HepG2 (cell line): Measurements from ENCODE around the gene RING1. TPM values are rescaled to one million over a fixed set of nuclear protein-coding genes. Genes with fewer than 3 reads are reported as not detected.
A peak's percentile ranks its signal among the peaks of the same experiment; 100 is the strongest.

Experiments
- ATAC-seq: fragments of 200-7000 bp; cut with Tn5 transposase; 3 replicates; pipeline ENCODE4 v1.9.1; 2020; ENCODE audit warnings: mild to moderate bottlenecking, moderate library complexity
- BruUV-seq: library from RNA; stranded (reverse); fragments of 400-500 nt; replicated peaks from 2 replicates; lab custom pipeline; 2021; lab: Mats Ljungman, UMichigan
- CTCF ChIA-PET: fragments of 300-600 bp; formaldehyde crosslinking; extraction: SDS; loops from one replicate; lab custom pipeline; 2021; ENCODE audit warnings: low total read pairs, inconsistent platforms, low intra/inter-chr PET ratio; lab: Yijun Ruan, JAX
- POLR2A ChIA-PET: fragments of 350-600 bp; sonication (Branson Sonifier 250); formaldehyde crosslinking; loops from one replicate; lab custom pipeline; 2020; ENCODE audit warnings: antibody characterized with exemption, inconsistent platforms; lab: Yijun Ruan, JAX
- DNase-seq: peaks from one replicate; pipeline ENCODE4 v3.0.0-alpha.2; 2015; ENCODE audit warnings: low spot score
- FAIRE-seq: peaks from 3 replicates; lab custom pipeline; 2011; peaks lifted over from hg19 to GRCh38; lab: Jason Lieb, UNC
- H2AFZ ChIP-seq: one replicate; pipeline ENCODE4 v1.6.1; 2011; ENCODE audit warnings: low read length, inconsistent platforms
- H3K27ac ChIP-seq: fragments of 300-600 bp; 3 replicates; pipeline ENCODE4 v1.8.0; 2011; ENCODE audit warnings: mixed run types, mild to moderate bottlenecking, mixed read lengths, low read length, inconsistent platforms; ENCODE audit not compliant: insufficient read depth; ENCODE audit errors: extremely low read length
- H3K27me3 ChIP-seq, 2 experiments: fragments of 200-600 bp in 1 of 2; 2 replicates in 1 of 2; 3 replicates in 1 of 2; pipeline versions ENCODE4 v1.6.0 to v1.8.0; 2011; ENCODE audit warnings: low read length in 2 of 2, mild to moderate bottlenecking in 2 of 2, moderate library complexity in 2 of 2, inconsistent platforms in 1 of 2; ENCODE audit not compliant: insufficient read depth in 2 of 2, control insufficient read depth in 1 of 2
- H3K36me3 ChIP-seq, 2 experiments: fragments of 200-600 bp in 1 of 2; replicated peaks in 1 of 2; 2 replicates in 1 of 2; 3 replicates in 1 of 2; pipeline versions ENCODE4 v1.5.1 to v1.8.0; 2011; ENCODE audit warnings: low read length in 2 of 2, inconsistent platforms in 1 of 2; ENCODE audit not compliant: insufficient read depth in 2 of 2, control insufficient read depth in 1 of 2
- H3K4me1 ChIP-seq: 2 replicates; pipeline ENCODE4 v1.5.1; 2012; ENCODE audit warnings: low read length, inconsistent platforms; ENCODE audit not compliant: insufficient read depth
- H3K4me2 ChIP-seq: 2 replicates; pipeline ENCODE4 v1.6.0; 2011; ENCODE audit warnings: low read depth, low read length, inconsistent platforms
- H3K4me3 ChIP-seq, 3 experiments: fragments of 200-600 bp in 1 of 3; sonication (generic), shearing (Covaris generic) in 1 of 3; replicated peaks in 1 of 3; 2 replicates each; pipeline ENCODE4 v1.5.1; 2011 to 2016; ENCODE audit warnings: low read length in 3 of 3, inconsistent platforms in 2 of 3, low read depth in 2 of 3, mild to moderate bottlenecking in 2 of 3, control low read depth in 1 of 3, mixed read lengths in 1 of 3; ENCODE audit not compliant: insufficient read depth in 1 of 3
- H3K79me2 ChIP-seq: one replicate; pipeline ENCODE4 v1.6.1; 2011; ENCODE audit warnings: low read length, inconsistent platforms; ENCODE audit not compliant: insufficient read depth
- H3K9ac ChIP-seq: 2 replicates; pipeline ENCODE4 v1.6.0; 2011; ENCODE audit warnings: mild to moderate bottlenecking, low read depth, low read length, inconsistent platforms; ENCODE audit not compliant: insufficient read depth
- H3K9me3 ChIP-seq: 2 replicates; pipeline ENCODE4 v1.5.1; 2012; ENCODE audit warnings: mild to moderate bottlenecking, low read length
- H4K20me1 ChIP-seq: 2 replicates; pipeline ENCODE4 v1.6.0; 2011; ENCODE audit warnings: inconsistent platforms, mild to moderate bottlenecking, low read length, moderate library complexity; ENCODE audit not compliant: insufficient read depth
- ARID4A ChIP-seq: sonication (generic); formaldehyde crosslinking; IDR thresholded peaks from 2 replicates; pipeline ENCODE4 v1.5.0; 2020; ENCODE audit warnings: mild to moderate bottlenecking, missing genetic modification reagents, borderline replicate concordance
- CCDC6 ChIP-seq: sonication (generic); formaldehyde crosslinking; IDR thresholded peaks from 2 replicates; pipeline ENCODE4 v1.8.1; 2022; ENCODE audit warnings: mild to moderate bottlenecking, missing genetic modification reagents, moderate library complexity
- FOXO4 ChIP-seq: sonication (generic); formaldehyde crosslinking; conservative IDR thresholded peaks from 2 replicates; pipeline ENCODE4 v1.8.1; 2023; ENCODE audit warnings: missing genetic modification reagents
- GPN1 ChIP-seq: sonication (generic); formaldehyde crosslinking; IDR thresholded peaks from 2 replicates; pipeline ENCODE4 v1.5.1; 2020; ENCODE audit warnings: missing genetic modification reagents, borderline replicate concordance
- SAP130 ChIP-seq: IDR thresholded peaks from 2 replicates; pipeline ENCODE4 v1.6.1; 2016; ENCODE audit warnings: low read depth
- ZNF350 ChIP-seq: sonication (generic); formaldehyde crosslinking; IDR thresholded peaks from 2 replicates; pipeline ENCODE4 v1.4.0; 2020; ENCODE audit warnings: mild to moderate bottlenecking, low read depth, missing genetic modification reagents, borderline replicate concordance
- ZNF616 ChIP-seq: sonication (generic); formaldehyde crosslinking; IDR thresholded peaks from 2 replicates; pipeline ENCODE4 v1.5.0; 2020; ENCODE audit warnings: low read depth, mild to moderate bottlenecking, missing genetic modification reagents
- ZNF788 ChIP-seq: sonication (generic); formaldehyde crosslinking; IDR thresholded peaks from 2 replicates; pipeline ENCODE4 v1.5.0; 2020; ENCODE audit warnings: mild to moderate bottlenecking, missing genetic modification reagents, borderline replicate concordance
- WGBS: methylation state at CpG from one replicate; pipeline ENCODE4 v1.1.6; 2017; ENCODE audit warnings: low lambda C conversion rate; 5-methylcytosine and 5-hydroxymethylcytosine counted together
- in situ Hi-C: cut with HindIII; loops from 2 replicates; pipeline ENCODE4 v1.10.0; 2017; ENCODE audit warnings: low pct_unique_long_range_greater_than_20kb; ENCODE audit not compliant: extremely low pct_ligation_motif_present
- intact Hi-C: fragments of 100-400 bp; cut with micrococcal nuclease; formaldehyde crosslinking; loops from one replicate; pipeline ENCODE4 v1.10.0; 2022; ENCODE audit not compliant: unreplicated experiment
- polyA plus RNA-seq, 8 experiments: library from polyadenylated mRNA; depleted of rRNA in 3 of 8; stranded (reverse) in 7 of 8; unstranded in 1 of 8; fragments of >200 nt; fragmentation: Illumina TruSeq in 4 of 8; extraction: Trizol in 4 of 8; gene quantifications; 2 replicates each; pipeline versions ENCODE4 v1.2.1 to v1.2.3, GENCODE V29; 2011 to 2016; ENCODE audit warnings: low read depth in 4 of 8, missing spikeins in 1 of 8, mixed read lengths in 1 of 8; ENCODE audit not compliant: insufficient read depth in 1 of 8
- total RNA-seq, 5 experiments: library from RNA; depleted of rRNA; stranded (reverse); fragments of >200 nt; fragmentation: Illumina TruSeq; extraction: Trizol; gene quantifications; 2 replicates each; pipeline ENCODE4 v1.2.3, GENCODE V29; 2016; ENCODE audit warnings: low read depth in 1 of 5

The RING1 gene
- total and polyA plus RNA-seq, 2 of the 13 experiments (the other 11 are each of a cell fraction or from before 2014, with no cell fraction given): 23.9 to 33.6 TPM

DNA sequence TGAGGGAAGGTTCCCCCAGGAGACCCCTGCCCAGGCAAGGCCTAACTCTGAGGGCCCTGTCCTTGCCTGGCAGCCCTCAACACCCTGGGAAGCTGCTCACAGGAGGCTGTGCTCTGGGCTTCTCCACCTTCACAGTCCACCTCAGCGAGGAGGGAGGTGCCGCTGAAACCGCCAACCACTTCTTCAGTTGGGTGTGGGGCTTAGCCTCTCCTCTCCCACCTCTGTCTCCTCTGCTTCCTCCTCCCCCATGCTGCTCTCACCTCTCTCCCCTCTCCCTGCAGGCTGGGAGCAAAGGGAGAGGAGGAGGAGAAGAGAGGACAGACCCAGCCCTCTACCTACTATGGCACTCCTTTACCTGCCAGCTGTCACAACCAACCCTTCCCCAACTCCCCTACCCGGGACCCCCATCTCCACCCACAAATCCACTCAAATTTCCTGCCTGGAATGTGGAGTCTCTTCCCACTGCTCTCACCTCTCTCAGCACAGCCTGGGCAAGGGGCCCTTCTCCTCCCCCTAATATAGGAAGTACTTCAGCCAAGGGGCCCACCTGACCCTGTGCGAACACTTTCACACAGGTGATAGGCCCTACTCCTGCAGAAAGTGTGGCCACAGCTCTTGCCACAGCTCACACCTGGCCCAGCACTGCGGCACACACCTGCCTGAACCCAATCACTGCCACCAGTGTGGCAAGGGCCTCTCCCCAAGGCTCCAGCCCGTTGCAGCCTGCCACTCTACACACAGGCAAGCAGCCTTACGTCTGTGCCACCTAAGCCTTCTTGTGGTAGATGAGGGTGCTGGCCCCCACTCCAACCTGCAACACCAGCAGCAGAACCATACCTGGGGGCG, 7.2 kb downstream of the RING1 start:
- Histone ChIP-seq H3K4me3 (no peak overlapping the region), H2AFZ (no peak overlapping the region), H3K9ac (no peak overlapping the region), H3K27me3 (peaks cover 9 to 52% of the 10 kb centered on the region in 2 experiments; a peak in 4 of 5 replicates), H3K79me2 (no peaks in the 10 kb centered on the region), H3K4me2 (no peak overlapping the region), H4K20me1 (no peaks in the 10 kb centered on the region), H3K27ac (no peak overlapping the region), H3K36me3 (no peaks in the 10 kb centered on the region), H3K4me1 (peaks cover 20% of the 10 kb centered on the region), H3K9me3 (no peaks in the 10 kb centered on the region)
- in situ Hi-C loops: no loop called here
- TF ChIP-seq FOXO4 (CRISPR knock-in tag) (0 out of 2 replicates have a peak, but pooled peaks have one; percentile 19), GPN1 (CRISPR knock-in tag) (no peak)
- intact Hi-C loops: no loop called here
- WGBS: 42% methylated on average over 8 of the region's 9 CpGs
- FAIRE-seq: no peak
- DNase-seq: no peak
- BruUV-seq: no TSS peak
- POLR2A ChIA-PET: no interaction called here
- CTCF ChIA-PET: no interaction called here
- peak; percentile 29 for ATAC-seq

- no peak for FAIRE-seq
- H3K36me3 ChIP-seq: no peaks in the 10 kb centered on the region
- TF ChIP-seq ARID4A (CRISPR knock-in tag): no peak
- no peak for TF ChIP-seq ZNF616 (CRISPR knock-in tag)
- no peak for TF ChIP-seq ZNF350
- TF ChIP-seq CCDC6 (CRISPR knock-in tag): no peak
- TF ChIP-seq SAP130 (CRISPR knock-in tag): no peak
- no peak for TF ChIP-seq ZNF788 (CRISPR knock-in tag)
Measured at GRCh38 chr6:33216117-33216649, 7.9 kb downstream of the RING1 start.

More at GRCh38 chr6:33216117-33216649, 7.9 kb downstream of the RING1 start:
- no TSS peak for BruUV-seq
- no peak overlapping the region for H3K9ac ChIP-seq
- DNase-seq (no peak), ATAC-seq (peak; percentile 34)
- H2AFZ ChIP-seq: no peak overlapping the region
- H3K27ac ChIP-seq: no peak overlapping the region
- H3K4me2 ChIP-seq: no peak overlapping the region
- 70% methylated on average over 4 of the region's 4 CpGs for WGBS
- no peak overlapping the region for H3K4me3 ChIP-seq
- H3K27me3 ChIP-seq: peaks cover 9 to 52% of the 10 kb centered on the region in 2 experiments; a peak in 4 of 5 replicates
- in situ Hi-C loops (no loop called here), intact Hi-C loops (no loop called here)
- POLR2A ChIA-PET: no interaction called here
- CTCF ChIA-PET: no interaction called here
- H3K4me1 ChIP-seq: peaks cover 20% of the 10 kb centered on the region
- H4K20me1 ChIP-seq: no peaks in the 10 kb centered on the region
- no peaks in the 10 kb centered on the region for H3K79me2 ChIP-seq
- no peaks in the 10 kb centered on the region for H3K9me3 ChIP-seq
